PFSK-1 (cell line): ENCODE measurements around the gene DIP2C.

Experiments used
- POLR2AphosphoS5 ChIP-seq: IDR thresholded peaks from 2 replicates; pipeline ENCODE4 v1.6.1; 2012; ENCODE audit warnings: low read depth, mild to moderate bottlenecking, control low read depth, low read length, moderate library complexity
- SIN3A ChIP-seq: IDR thresholded peaks from 2 replicates; pipeline ENCODE4 v1.6.1; 2012; ENCODE audit warnings: mild to moderate bottlenecking, low read length, moderate library complexity, borderline replicate concordance; ENCODE audit not compliant: insufficient read depth
- TAF1 ChIP-seq: IDR thresholded peaks from 2 replicates; pipeline ENCODE4 v1.6.1; 2012; ENCODE audit warnings: low read length, control low read depth, borderline replicate concordance; ENCODE audit not compliant: insufficient read depth
- TF ChIP-seq, protein P1 (sequence below), 2 experiments: IDR thresholded peaks; 2 replicates each; pipeline versions ENCODE4 v1.6.1 to v1.8.0; 2011 to 2012; ENCODE audit warnings: low read depth in 2 of 2, low read length in 2 of 2, control low read depth in 1 of 2, inconsistent platforms in 1 of 2, mild to moderate bottlenecking in 1 of 2, moderate library complexity in 1 of 2; ENCODE audit not compliant: insufficient read depth in 1 of 2

DNA sequence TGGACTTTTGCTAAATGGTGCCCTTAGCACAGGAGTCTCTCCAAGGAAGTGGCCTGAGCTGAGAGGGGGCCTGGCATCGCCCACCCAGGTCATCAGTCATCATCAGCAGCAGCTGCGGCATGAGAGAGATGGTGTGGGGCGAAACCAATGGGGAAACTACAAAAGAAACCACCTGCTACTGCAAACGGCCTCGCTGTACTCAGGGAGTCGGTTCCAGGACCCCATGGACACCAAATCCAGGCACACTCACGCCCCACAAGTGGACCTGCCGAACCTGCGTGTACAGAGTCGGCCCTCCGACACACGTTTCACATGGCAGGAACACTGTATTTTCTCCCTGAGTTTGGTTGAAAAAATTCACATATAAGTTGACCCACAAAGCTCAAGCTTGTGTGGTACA, 37.8 kb downstream of the DIP2C start:
- TF ChIP-seq SIN3A (no peak), POLR2AphosphoS5 (no peak), TAF1 (no peak)
- TF ChIP-seq, protein P1, sequence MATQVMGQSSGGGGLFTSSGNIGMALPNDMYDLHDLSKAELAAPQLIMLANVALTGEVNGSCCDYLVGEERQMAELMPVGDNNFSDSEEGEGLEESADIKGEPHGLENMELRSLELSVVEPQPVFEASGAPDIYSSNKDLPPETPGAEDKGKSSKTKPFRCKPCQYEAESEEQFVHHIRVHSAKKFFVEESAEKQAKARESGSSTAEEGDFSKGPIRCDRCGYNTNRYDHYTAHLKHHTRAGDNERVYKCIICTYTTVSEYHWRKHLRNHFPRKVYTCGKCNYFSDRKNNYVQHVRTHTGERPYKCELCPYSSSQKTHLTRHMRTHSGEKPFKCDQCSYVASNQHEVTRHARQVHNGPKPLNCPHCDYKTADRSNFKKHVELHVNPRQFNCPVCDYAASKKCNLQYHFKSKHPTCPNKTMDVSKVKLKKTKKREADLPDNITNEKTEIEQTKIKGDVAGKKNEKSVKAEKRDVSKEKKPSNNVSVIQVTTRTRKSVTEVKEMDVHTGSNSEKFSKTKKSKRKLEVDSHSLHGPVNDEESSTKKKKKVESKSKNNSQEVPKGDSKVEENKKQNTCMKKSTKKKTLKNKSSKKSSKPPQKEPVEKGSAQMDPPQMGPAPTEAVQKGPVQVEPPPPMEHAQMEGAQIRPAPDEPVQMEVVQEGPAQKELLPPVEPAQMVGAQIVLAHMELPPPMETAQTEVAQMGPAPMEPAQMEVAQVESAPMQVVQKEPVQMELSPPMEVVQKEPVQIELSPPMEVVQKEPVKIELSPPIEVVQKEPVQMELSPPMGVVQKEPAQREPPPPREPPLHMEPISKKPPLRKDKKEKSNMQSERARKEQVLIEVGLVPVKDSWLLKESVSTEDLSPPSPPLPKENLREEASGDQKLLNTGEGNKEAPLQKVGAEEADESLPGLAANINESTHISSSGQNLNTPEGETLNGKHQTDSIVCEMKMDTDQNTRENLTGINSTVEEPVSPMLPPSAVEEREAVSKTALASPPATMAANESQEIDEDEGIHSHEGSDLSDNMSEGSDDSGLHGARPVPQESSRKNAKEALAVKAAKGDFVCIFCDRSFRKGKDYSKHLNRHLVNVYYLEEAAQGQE (IDR thresholded peaks at IDR 0.05; ENCODE audit: insufficient read depth in 1 of 2, low read depth in 2 of 2, low read length in 2 of 2): no peak
